Tongue (tissue), 2 donors: ENCODE measurements around the gene LMBR1L. TPM values are rescaled to one million over a fixed set of nuclear protein-coding genes. Genes with fewer than 3 reads are reported as not detected.

Experiments used
- DNase-seq: peaks from one replicate; pipeline ENCODE4 v3.0.0-alpha.2; 2015
- total RNA-seq: library from RNA; depleted of rRNA; stranded (reverse); fragments of >200 nt; gene quantifications from one replicate; pipeline ENCODE4 v1.2.3, GENCODE V29; 2014

LMBR1L gene
- total RNA-seq, 1 donor from 2014 or later = 39.8 TPM

DNA sequence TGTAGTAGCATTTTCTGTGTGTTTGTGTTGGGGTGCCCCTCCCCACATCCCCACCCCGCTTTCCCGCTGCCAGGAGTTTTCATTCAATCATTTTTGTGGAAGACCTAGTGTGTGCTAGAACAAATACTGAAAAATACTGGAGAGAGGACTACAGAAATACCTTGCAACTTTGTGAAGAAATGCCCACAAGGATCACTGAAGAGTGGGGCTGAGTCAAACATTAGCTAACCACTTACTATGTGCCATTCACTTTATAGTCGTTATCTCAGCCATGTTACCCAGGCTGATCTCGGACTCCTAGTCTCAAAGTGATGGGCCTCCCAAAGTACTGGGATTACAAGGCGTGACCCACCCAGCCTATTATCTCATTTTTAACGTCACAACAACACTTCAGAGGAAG lies 559 bp upstream of the LMBR1L start:
- DNase-seq = no peak

DNA sequence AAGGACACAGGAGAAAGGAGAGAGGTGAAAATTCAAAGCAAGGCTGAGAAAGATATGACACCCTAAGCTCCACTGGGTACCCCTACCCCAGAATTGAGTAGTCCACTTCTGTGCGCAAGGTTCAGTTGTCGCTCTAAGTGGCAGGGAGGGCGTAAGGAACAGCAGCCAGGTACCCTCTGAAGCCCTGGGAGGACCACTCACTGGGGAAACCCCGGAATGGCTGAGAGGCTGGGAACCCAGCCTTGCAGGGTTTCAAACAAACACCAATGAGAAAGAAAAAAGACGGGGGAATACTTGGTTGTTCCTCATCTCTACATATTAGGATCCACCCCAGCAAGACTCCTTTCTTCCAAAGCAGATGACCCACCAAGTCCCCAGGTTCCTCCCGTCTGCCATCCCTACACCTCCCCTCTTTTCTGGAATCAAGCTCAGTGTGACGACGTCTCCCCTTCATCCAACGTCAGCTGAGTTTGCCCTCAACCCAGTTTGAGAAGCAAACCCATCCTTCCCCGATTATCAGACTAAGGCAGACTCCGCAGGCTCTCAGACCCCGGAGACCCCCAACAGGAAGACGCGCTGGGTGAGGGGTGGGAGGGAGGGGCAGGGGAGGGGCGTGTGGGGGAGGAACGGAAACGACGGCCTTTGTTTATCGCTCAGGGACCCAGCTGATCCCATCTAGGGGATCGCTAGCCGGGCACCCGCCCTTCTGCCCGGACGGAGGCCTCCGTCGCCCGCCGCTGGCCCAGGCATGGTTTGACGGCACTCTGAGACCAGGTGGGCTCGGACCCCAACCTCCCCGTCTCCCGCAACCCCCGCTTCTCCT lies 795 bp downstream of the LMBR1L start:
- DNase-seq = peak; percentile 48

GRCh38 chr12:49108958-49109404 lies 1.7 kb downstream of the LMBR1L start:
- no peak for DNase-seq

DNA sequence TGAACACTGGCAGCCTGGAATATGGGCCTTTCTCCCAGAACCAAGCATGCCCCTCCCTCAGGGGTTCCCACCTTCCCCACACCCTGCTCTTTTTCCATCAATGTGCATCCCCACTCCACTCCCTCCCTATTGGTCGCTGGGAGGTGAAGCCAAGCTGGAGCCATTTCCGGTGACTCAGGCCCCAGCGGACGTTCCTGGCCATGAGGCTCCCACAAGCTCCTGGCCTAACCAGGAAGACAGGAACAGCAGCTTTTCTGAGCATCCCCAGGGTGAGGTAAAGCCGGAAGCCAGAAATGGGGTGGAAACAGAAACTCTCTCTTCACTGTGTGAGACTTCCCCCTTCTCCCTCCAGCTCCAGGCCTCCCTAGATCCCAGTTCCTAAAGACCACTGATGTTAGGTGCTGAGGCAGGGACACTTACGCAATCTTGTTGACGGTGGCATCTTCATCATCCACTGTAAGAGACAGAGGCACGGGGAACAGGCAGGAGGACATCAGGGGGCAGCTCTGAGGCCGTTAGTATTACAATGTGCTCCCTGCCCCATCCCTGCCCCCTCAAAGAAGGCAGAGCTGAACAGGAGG lies 5.1 kb downstream of the LMBR1L start:
- no peak for DNase-seq

DNA sequence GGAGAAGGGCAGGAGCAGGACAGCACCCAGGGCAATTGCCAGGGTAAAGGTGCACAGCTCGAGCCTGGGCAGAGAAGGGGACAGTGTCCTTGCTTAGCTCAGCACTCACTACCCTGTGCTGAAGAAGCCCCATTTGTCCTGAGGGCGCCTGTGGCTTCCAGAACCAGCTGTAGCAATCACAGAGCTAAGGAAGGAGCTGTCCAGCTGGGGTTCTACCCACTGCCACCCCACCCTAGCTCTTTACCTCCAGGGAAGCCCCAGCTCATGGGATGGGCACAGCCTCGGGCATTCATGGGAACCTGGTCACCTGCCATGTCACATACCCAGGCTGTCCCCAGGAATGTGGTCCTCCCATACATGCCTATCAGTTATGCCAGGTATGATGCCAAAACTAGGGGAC lies 5.8 kb downstream of the LMBR1L start:
- DNase-seq = no peak

GRCh38 chr12:49100380-49100779 lies 10.3 kb downstream of the LMBR1L start:
- DNase-seq = no peak

GRCh38 chr12:49098703-49099102 lies 11.9 kb downstream of the LMBR1L start:
- DNase-seq = no peak

- peak; percentile 69 for DNase-seq
Measured at GRCh38 chr12:49098035-49098451, 12.6 kb downstream of the LMBR1L start.

DNA sequence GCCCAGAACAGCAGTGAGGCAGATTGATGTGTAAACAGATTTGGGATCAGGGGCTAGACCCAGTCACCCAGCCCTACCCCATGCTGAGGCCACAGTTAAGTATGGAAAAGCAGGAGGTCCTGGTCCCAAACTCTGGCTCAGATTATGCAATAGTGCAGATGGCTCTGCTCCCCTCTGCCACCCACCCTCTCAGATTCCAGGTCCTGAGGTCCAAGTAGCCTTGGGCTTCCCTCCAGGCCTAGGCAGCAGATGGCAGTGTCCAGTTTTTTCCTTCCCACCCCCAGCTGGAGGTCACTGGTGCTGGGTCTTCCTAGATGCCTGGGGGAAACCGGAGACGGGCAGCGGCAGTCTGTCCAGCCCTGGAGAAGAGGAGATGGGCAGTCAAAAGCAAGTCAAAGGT lies 13.3 kb downstream of the LMBR1L start:
- no peak for DNase-seq

- no peak for DNase-seq
Measured at GRCh38 chr12:49094975-49095365, 15.7 kb downstream of the LMBR1L start.

- DNase-seq = peak; percentile 44
Measured at GRCh38 chr12:49094160-49094974, 16.3 kb downstream of the LMBR1L start, which contains the start of gene DHH. Gene DHH, minus strand, starts transcription at chr12:49094801. Its CDS starts 289 bp downstream, at chr12:49094512.

DNA sequence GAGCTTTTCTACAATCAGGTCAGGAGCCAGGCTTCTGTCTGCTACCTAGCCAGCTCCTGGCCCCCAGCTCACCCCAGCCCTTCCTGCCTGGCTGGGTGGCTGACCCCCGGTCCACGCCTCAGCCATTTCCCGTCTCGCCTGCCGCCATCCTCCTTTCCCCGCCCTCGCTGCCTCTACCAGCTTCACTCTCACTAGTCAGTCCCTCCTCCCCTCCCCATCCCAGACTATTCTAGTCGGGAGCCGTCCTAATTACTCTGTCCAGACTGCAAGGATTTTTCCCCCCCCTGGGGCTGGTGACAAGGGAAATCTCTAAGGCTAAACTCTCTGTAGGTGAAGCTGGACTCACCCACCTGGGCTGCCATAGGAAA lies 16.9 kb downstream of the LMBR1L start:
- no peak for DNase-seq

DNA sequence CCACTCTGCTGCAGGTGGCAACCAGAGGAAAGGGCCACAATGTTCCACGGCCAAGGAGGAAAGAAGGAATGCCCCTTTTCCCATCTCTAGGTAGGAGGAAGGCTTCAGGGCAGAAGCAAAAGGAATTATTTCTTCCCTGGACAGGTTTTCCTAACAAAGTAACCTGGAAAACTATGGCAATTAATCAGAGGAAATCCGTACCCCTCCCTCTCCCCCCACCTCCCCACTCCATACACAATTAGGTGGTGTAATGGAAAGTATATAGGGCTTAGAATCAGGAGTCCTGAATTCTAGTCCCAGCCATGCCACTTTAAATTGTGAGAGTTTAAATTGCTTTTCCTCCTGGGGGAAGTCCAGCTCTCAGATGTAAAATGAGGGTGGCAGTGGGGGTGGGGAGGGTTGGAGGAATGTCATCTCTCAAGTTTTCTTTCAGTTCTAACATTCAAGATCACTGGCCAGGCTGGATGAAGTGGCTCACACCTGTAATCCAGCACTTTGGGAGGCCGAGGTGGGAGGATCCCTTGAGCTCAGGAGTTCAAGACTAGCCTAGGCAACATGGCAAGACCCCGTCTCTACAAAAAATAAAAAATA lies 17.7 kb downstream of the LMBR1L start:
- no peak for DNase-seq

- DNase-seq = peak; percentile 56
Measured at GRCh38 chr12:49092086-49092815, 18.4 kb downstream of the LMBR1L start.

GRCh38 chr12:49091836-49092085 lies 18.9 kb downstream of the LMBR1L start:
- DNase-seq = no peak

GRCh38 chr12:49091056-49091835 lies 19.4 kb downstream of the LMBR1L start:
- DNase-seq = no peak

DNA sequence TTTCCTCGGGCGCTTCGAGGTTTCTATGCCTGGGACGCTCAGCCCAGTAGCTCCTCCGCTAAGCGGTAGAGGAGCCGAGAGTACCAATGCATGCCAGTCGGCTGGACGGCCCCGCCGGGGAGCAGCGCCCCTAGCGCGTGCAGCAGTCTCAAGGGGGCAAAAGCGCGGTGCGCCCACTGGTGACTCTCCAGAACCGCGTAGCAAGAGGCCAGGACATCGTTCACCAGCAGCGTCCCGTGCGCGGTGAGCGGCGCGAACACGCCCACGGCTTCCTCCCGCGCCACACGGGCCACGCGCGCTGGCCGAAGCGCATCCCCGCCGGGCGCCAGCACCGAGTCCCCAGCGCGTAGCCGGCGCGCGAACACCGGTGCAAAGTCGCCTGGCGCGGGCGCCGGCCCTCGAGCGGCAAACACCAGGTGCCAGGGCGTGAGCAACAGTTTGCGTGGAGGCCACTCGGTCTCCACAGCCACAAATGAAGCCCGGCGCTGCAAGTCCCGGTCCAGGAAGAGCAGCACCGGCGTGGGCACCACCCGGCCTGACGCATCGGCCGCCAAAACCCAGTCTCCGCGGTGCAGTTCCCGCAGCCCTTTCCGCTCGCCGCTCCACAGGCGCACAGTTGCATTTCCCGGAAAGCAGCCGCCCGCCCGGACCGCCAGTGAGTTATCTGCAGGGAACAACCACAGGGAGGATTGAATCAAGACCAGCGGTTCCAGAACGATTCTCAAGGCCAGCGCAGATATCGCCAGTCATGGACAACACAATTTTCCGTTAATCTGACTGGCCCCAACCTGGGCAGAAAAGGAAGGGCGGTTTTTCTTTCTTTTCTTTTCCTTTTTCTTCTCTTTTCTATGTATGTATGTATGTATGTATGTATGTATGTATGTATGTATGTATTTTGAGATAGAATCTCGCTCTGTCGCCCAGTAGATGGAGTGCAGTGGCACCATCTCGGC lies 20.6 kb downstream of the LMBR1L start:
- peak; percentile 64 for DNase-seq

DNA sequence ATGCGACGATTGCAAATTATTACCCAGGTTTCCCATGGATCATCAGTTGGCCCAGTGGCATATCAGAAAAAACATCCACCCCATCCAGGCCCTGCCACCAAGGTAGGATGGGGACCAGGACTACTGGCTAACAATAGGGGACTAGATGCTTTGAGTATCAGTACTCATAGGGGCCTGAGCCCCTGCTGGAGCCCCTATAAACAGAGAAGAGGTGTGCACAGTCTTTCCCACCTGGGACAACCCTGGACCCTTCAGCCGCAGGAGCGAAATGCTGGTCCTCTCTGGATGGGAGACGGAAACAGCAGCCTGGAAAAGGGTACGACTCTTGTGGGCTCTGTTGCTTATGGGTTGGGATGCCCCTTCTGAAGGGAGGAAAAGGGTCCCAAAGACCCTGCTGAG lies 21.7 kb downstream of the LMBR1L start:
- no peak for DNase-seq

DNA sequence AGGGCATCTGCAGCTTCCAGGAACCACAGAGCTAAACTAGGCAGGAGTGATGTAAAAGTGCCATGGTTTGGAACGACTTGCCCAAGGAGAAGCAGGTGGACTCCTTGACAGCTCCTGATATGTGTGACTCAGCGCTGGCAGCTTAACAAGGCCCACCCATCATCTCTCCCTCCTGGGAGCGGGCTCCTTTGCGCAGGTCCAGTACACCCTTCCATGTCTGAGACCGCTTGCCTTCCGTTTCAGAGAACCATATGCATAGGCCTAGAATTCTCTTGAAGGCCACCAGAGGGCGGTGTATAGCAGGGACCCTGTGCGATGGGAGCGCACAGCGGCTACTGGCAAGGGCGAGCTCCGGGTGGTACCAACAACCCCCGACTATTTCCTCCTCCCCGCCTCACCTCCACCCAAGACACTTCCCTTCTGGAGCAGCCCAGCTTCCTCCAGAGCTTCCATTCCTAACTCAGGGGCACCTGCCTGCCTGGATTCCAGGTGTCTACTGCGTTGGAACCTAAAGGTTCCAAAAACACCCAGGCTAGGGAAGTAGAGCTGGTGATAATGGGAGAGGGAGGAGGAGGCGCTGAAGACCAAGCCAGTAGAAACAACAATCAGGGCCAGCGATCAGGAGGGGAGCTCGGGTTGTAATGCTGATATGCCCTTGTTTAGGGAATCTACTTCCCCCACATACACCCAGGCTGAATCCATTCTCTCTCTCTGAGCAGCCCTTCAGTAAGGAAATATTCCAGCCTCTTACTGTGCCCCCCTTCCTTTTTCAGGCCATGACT lies 22.3 kb downstream of the LMBR1L start:
- DNase-seq = peak; percentile 93
